Measurements from ENCODE around the gene SPANXA2. TPM values are rescaled to one million over a fixed set of nuclear protein-coding genes. Genes with fewer than 3 reads are reported as not detected.
"Not testable (repeated sequence)": the region's sequence is repeated elsewhere in the genome, so short reads cannot be mapped to it uniquely, and the experiment has no call there.

Gene SPANXA2
- total RNA-seq = not detected
- long read RNA-seq, donor 1 = 0 reads
- long read RNA-seq, donor 2 = 0 reads

- ATAC-seq; H3K4me3 ChIP-seq; H3K36me3 ChIP-seq (ENCODE audit: low read depth); intact Hi-C loops (cut with DNase I, micrococcal nuclease); H3K9me3 ChIP-seq; H3K4me1 ChIP-seq (ENCODE audit: low read depth); DNase-seq: not testable (repeated sequence)
Measured at GRCh38 chrX:141589408-141589807, at the start of gene SPANXA2. Gene SPANXA2 (plus strand): TSS chrX:141589708. CDS start chrX:141589768, 60 bp downstream.

GRCh38 chrX:141542551-141542950, 47.0 kb upstream of the SPANXA2 start:
- H3K9me3 ChIP-seq; H3K36me3 ChIP-seq (ENCODE audit: low read depth); H3K4me1 ChIP-seq (ENCODE audit: low read depth); H3K4me3 ChIP-seq; ATAC-seq; intact Hi-C loops (cut with DNase I, micrococcal nuclease): not testable (repeated sequence)
- peak in 1 of 3 donors; percentile 6 for DNase-seq

GRCh38 chrX:141584638-141585037, 4.9 kb upstream of the SPANXA2 start, which contains the start of gene SPANXA1:
Gene SPANXA1 (minus strand): TSS chrX:141584738. CDS start chrX:141584678, 60 bp downstream.
- H3K4me3 ChIP-seq; ATAC-seq; H3K4me1 ChIP-seq (ENCODE audit: low read depth); intact Hi-C loops (cut with DNase I, micrococcal nuclease); H3K36me3 ChIP-seq (ENCODE audit: low read depth); DNase-seq; H3K9me3 ChIP-seq: not testable (repeated sequence)

GRCh38 chrX:141609111-141609510, 19.6 kb downstream of the SPANXA2 start:
- H3K9me3 ChIP-seq = no peaks in the 10 kb centered on the region
- intact Hi-C loops (cut with DNase I, micrococcal nuclease) = no loop called here
- no peak for ATAC-seq
- no peak for TF ChIP-seq CTCF (IDR thresholded peaks at IDR 0.05)
- no peaks in the 10 kb centered on the region for H3K36me3 ChIP-seq (ENCODE audit: low read depth)
- H3K4me1 ChIP-seq (ENCODE audit: low read depth) = no peaks in the 10 kb centered on the region
- no peak for DNase-seq
- no peak overlapping the region for H3K4me3 ChIP-seq

- no peak for DNase-seq
- no peak overlapping the region for H3K4me3 ChIP-seq
- intact Hi-C loops (cut with DNase I, micrococcal nuclease) = no loop called here
- no peaks in the 10 kb centered on the region for H3K36me3 ChIP-seq (ENCODE audit: low read depth)
- H3K9me3 ChIP-seq = peaks cover 3% of the 10 kb centered on the region
- TF ChIP-seq CTCF (IDR thresholded peaks at IDR 0.05) = no peak
- ATAC-seq = no peak
- no peaks in the 10 kb centered on the region for H3K4me1 ChIP-seq (ENCODE audit: low read depth)
Measured at GRCh38 chrX:141619336-141619735, 29.8 kb downstream of the SPANXA2 start.

GRCh38 chrX:141632124-141632523, 42.6 kb downstream of the SPANXA2 start:
- H3K9me3 ChIP-seq = peaks cover 3% of the 10 kb centered on the region
- no peak for TF ChIP-seq CTCF (IDR thresholded peaks at IDR 0.05)
- ATAC-seq = no peak
- no peak overlapping the region for H3K4me3 ChIP-seq
- no peaks in the 10 kb centered on the region for H3K4me1 ChIP-seq (ENCODE audit: low read depth)
- no peaks in the 10 kb centered on the region for H3K36me3 ChIP-seq (ENCODE audit: low read depth)
- DNase-seq = no peak
- intact Hi-C loops (cut with DNase I, micrococcal nuclease) = no loop called here

- DNase-seq (no peak), ATAC-seq (no peak)
- no peaks in the 10 kb centered on the region for H3K36me3 ChIP-seq (ENCODE audit: low read depth)
- H3K4me3 ChIP-seq = no peak overlapping the region
- peaks cover 2% of the 10 kb centered on the region for H3K9me3 ChIP-seq
- no peaks in the 10 kb centered on the region for H3K4me1 ChIP-seq (ENCODE audit: low read depth)
- TF ChIP-seq CTCF (IDR thresholded peaks at IDR 0.05) = no peak
- intact Hi-C loops (cut with DNase I, micrococcal nuclease) = no loop called here
Measured at GRCh38 chrX:141638550-141638949, 49.0 kb downstream of the SPANXA2 start.

Other genes with a start within 250 kb of the SPANXA2 start
- gene SPANXA1, start 5.0 kb upstream of the SPANXA2 start, total RNA-seq = not detected
- gene SPANXD, start 109.0 kb downstream of the SPANXA2 start, total RNA-seq = not detected
- gene MAGEC3, start 248.6 kb downstream of the SPANXA2 start, total RNA-seq = not detected

Data from mucosa of descending colon (tissue), 3 donors.